ENCODE measurements around the gene ZBTB43.
"Not testable (repeated sequence)": the region's sequence is repeated elsewhere in the genome, so short reads cannot be mapped to it uniquely, and the experiment has no call there.

ZBTB43 gene

DNA sequence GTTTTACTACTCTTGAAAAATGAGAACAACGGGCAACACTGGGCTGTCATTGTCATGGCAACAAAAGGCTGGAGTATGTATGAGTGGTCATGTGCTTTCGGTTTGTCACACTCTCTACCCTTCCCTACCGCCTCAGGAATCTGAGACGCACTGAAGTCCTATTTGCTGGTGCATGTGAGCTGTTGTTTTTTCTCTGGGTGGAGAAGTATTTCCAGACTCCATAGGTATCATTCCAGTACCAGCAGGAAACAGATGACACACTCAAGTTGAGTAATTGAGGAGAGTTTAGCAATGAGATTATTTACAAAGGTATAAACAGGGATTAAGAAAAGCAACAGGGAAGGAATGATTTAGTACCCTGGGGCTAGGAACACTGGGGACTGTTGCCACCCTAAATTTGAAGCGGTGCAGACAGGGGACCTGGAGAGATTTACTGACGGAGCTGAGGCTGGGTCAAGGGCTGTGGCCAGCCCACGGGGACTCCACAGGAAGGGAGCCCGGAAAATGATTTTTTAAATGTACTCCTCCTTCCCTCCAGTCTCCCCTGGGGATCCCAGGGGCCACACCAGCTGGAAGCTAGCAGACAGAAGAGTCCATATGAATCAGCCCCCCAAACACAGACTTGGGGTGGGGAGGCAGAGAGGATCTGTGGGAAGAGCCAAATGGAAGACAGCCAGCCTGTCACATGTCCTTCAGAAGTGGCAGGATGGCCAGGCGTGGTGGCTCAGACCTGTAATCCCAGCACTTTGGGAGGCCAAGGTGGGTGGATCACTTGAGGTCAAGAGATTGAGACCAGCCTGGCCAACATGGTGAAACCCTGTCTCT is 13.2 kb upstream of the ZBTB43 start:
- DNase-seq = no peak

DNA sequence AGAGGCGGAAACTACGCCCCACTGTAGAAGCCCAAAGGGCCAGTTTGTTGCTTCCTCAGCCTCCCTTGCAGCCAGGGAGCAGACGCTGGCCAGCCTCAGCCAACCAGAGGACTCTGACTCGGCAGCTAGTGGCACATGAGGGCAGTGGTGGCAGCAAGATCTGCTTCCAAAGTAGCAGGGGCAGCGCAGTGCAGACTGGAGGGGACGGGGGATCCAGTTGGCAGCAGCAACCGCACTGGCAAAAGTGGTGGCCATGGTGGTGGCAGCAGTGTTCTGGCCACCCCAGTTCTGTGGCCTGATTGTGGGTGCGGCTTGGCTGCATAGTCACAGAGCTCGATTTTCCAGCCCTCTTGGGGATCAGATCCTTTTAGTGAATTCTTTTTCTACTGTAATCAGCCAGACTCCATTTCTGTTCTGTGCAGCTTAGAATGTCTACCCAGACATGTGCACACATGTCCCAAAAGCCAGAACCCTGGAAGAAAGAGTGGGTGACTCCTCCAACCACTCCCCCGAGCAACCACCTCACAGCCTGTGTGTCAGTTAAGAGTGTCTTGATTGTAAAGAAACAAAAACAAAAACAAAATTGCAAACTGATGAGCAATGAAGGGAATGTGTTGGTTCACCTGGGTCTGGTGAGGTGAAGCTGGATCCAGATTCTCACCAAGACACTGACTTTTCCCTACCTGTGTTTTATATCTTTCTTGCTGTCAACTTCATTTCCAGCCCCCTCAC is 11.0 kb upstream of the ZBTB43 start:
- no peak for DNase-seq

DNA sequence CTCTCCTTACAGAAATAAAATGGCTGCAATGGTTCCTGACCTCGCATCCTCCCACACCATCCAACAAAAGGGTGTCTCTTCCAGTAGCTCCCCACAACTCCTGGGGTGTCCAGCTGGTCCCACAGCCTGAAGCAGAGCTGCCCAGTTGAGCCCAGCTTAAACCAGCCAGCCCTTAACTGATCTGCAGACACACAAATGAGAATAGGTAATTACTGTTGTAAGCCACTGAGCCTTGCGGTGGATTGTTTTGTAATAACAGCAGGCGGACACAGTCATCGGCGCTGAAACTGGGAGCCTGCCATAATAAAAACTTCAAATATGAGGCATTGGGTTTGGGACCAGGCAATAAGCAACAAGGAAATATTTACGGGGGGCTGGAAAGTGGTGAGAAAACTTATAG is 10.4 kb upstream of the ZBTB43 start:
- DNase-seq = no peak

DNA sequence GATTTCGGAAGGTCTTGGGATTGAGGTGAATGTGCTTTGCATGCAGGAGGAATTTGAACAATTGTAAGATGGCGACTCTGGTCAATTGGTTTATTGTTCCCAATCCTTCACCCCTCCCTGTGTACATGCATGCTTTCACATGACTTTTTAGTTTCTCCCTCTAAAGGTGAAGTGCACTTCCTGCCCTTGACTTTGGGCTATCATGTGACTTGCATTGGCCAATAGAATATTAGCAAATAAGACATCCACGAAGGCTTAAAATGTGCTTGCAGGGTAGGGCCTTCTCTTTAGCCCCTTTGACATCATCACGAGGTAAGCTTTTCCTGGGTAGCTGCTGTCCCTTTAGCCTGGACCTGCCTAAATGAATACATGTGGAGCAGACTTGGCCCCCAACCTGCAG is 8.1 kb upstream of the ZBTB43 start:
- peak in 1 of 2 experiments; percentile 5 for DNase-seq

DNA sequence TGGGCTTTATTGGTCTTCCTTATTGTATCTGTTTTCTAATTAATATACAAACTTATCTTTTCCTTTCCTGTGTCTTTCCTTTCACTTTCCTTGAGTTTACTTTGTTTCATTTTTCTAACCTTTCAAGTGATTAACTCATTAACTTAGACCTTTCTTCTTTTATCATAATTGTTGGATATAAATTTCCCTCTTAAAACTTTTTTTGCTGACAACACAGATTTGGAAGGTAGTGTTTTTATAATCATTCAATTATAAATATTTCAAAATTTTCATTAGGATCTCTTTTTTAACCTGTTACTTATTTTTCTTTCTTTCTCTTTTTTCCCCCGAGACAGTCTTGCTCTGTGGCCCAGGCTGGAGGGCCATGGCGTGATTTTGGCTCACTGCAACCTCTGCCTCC is 6.9 kb upstream of the ZBTB43 start:
- no peak for DNase-seq

DNA sequence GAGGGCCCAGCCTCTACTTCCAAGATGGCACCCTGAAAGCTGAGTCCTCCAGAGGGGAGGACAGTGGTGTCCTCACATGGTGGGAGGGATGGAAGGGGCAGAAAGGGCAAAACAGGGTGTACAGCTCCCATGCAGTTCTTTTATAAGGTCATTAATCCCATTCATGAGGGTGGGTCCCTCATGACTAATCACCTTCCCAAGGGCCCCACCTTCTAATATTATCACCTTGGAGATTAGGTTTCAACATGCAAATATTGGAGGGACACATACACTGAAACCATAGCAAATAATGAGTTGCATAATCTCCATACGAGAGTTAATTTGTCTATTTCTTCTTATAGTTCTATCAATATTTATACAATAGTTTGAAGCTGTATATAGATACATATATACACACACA is 5.8 kb upstream of the ZBTB43 start:
- DNase-seq = no peak

DNA sequence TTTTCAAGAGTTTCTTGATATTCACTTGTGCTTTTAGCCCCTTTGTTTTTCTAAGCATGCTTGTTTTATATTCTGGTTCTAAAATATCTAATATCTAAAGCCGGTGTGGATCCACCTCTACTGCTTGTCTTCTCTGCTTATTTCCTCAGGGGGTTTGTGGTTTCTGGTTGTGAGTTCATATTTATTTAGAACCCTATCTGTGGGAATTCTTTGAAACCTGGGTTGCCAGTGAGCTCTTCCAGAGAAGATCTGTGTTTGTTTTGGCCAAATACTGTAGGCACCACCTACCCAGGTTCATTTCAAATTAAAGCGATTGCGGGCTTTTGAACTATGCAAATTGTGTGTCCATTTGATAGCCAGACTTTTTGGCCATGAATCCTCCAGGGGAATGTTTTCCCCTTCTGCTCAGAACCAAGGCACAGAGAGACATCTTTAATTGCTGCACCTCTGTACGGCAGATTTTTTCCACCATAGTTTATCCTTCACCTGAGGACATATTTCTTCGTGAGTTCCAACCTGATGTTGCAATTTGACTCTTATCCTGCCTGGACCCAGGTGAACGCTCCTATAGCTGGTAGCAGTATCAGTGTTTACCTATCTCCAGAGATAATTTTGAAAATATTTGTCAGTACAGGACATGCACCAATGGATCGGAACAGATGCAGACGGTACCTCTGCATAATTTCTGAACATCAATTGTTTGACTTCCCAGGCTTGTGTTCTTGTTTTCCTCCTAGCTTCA is 2.4 kb upstream of the ZBTB43 start:
- DNase-seq = no peak

DNA sequence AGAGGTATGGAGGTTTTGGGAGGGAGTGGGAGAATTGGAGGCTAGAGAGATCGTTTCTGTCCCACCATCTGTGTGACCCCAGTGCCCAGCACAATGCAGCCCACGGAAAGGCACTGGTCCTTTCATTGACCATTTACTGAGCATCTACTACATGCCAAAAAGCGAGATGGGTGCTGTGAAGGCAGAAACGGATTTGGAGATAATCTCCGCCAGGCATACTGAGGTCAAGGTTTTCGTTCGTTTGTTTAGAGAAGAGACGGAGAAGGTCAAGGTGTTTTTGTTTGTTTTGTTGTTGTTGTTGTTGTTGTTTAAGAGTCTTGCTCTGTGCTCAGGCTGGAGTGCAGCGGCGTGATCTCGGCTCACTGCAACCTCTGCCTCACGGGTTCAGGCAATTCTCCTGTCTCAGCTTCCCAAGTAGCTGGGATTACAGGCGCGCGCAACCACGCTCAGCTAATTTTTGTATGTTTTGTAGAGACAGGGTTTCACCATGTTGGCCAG is 593 bp upstream of the ZBTB43 start:
- no peak for DNase-seq

DNA sequence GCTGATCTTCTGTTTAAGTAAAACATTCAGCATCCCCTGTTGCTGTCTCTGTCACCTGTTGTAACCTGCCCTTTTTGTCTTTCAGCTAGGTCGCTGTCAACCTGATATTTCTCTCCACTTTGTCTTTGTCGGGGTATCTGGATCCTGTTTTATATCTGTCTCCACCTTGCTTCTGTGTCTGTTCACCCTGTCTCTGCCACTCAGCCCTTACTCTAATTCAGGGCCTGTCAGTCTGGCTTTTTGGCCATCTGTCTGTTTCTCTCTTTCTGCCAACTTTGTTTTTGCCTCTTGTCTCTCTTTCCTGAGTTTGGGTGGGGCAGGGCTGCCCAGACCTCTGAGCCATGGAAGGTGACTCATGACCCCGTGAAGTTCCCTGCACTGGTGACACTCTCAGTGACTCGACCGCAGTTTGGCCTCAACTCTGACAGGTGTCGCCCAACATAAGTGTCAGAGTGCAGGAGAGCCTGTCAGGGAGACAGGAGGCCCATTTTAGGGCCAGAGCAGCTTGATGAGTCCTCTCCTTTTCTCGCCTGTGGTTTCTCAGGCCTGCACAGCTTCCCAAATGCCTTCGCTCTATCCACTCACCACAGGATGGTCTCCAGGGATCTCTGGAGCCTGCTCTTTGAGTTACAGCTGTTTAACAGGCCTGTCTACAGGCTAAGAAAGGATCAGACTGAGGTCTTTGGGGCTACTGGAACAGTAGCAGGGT is 868 bp downstream of the ZBTB43 start:
- DNase-seq = no peak

DNA sequence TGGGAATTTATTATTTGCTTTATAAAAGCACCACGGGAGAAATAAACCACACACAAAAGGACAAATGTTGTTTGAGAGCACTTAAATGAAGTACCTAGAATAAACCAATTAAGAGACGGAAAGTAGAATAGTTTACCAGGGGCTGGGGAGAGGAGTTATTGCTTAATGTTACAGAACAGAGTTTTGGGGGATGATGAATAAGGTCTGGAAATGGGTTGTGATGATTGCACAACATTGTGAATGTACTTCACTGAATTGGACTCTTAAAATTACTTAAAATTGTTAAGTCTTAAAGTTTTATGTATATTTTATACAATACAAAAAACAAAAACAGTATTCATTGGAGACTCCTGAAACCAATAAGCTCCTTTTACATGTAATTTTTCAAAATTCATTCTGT is 1.5 kb downstream of the ZBTB43 start:
- DNase-seq = no peak

DNA sequence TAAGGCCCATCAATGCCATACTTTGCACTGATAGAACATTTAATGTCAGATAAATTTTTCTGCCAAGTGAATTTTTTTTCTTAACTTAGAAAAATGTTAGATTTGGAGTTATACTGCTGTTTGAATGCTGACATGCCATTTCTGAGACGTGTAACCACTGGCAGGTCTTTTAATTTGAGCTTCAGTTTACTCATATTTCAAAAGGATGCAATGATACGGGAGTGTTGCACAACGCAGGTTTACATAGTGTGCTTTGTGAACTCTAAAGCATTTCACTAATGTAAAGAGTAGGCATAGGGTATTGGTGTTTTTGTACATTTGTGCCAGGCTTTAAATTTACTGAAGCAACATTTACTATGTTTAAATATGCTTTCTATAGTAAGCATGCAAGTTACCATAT is 4.2 kb downstream of the ZBTB43 start:
- DNase-seq = no peak

DNA sequence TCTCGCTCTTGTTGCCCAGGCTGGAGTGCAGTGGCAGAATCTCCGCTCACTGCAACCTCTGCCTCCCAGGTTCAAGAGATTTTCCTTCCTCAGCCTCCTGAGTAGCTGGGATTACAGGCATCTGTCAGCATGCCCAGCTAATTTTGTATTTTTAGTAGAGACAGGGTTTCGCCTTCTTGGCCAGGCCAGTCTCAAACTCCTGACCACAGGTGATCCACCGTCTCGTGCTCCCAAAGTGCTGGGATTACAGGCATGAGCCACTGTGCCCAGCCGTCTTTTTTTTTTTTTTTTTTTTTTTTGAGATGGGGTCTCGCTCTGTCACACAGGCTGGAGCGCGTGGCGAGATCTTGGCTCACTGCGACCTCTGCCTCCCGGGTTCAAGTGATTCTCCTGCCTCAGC is 5.4 kb downstream of the ZBTB43 start:
- DNase-seq = not testable (repeated sequence)

DNA sequence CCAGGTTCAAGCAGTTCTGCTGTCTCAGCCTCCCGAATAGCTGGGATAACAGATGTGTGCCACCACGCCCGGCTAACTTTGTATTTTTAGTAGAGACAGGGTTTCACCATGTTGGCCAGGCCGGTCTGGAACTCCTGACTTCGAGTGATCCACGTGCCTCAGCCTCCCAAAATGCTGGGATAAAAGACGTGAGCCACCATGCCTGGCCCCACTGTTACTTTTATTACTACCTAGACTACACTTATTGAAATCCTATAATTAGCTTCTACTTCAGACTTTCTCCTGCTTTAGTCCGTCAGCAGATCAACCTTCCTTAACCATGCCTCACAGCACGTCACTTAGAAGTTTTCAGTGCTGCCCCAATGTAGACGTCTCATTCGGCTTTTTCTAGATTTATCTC is 8.2 kb downstream of the ZBTB43 start:
- no peak for DNase-seq

DNA sequence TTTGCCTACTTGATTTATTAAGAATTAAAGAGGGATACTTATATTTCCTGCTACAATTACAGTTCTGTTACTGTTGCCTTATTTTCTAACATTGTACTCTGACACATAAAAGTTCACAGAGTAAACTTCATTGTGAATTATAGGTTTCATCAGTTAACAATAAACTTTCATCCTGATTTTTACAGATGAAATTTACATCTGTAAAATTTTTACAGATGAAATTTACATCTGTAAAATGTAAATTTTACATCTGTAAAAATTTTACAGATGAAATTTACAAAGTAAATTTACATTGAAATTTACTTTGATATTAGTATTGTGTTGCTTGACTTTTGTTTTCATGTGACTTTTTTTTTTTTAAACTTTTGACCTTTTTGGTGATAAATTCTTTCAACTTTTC is 9.3 kb downstream of the ZBTB43 start:
- no peak for DNase-seq

DNA sequence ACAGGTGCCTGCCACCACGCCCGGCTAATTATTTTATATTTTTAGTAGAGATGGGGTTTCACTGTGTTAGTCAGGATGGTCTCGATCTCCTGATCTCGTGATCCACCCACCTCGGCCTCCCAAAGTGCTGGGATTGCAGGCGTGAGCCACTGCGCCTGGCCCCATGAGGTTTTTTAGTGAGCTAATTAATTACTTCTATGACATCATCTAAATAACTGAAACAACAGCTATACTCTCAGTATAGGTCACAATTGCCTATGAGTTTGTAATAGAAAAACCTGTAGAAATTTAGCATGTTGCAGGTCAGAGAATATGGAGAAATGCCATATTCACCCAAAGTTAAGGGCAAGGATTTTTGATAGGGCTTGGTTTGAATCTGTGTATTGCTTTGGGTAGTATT is 12.8 kb downstream of the ZBTB43 start:
- not testable (repeated sequence) for DNase-seq

DNA sequence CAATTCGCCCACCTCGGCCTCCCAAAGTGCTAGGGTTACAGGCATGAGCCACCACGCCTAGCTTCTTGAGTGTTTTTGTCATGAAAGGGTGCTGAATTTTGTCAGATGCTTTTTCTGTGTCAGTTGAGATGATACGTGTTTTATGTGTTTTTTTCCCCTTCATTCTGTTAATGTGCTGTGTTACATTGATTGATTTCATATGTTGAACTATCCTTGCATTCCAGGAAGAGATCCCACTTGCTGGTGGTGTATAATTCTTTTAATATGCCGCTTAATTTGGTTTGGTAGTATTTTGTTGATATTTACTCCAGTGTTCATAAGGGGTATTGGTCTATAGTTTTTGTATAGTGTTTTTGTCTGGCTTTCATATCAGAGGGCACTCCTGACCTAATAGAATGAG is 13.6 kb downstream of the ZBTB43 start:
- DNase-seq = no peak

DNA sequence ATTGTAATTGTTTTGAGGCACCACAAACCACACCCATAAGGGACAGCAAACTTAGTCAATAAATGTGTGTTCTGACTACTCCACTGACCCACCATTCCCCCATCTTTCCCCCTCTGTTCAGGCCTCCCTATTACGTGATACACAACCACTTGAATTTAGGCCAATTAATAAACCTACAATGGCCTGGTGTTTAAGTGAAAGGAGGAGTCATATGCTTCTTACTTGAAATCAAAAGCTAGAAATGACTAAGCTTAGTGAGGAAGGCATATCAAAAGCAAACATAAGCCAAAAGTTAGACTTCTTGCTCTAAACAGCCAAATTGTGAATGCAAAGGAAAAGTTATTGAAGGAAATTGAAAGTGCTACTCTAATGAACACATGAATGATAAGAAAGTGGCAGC is 14.6 kb downstream of the ZBTB43 start:
- DNase-seq = no peak

DNA sequence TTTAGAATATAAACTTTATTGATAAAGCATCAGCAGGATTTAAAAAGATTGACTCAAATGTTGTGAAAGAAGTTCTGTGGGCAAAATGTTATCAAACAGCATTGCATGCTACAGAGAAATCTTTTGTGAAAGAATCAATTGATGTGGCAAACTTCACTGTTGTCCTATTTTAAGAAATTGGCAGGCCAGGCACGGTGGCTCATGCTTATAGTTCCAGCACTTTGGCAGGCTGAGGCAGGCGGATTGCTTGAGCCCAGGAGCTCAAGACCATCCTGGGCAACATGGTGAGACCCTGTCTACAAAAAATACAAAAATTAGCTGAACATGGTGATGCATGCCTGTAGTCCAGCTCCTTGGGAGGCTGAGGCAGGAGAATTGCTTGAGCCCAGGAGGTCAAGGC is 17.4 kb downstream of the ZBTB43 start:
- no peak for DNase-seq

DNA sequence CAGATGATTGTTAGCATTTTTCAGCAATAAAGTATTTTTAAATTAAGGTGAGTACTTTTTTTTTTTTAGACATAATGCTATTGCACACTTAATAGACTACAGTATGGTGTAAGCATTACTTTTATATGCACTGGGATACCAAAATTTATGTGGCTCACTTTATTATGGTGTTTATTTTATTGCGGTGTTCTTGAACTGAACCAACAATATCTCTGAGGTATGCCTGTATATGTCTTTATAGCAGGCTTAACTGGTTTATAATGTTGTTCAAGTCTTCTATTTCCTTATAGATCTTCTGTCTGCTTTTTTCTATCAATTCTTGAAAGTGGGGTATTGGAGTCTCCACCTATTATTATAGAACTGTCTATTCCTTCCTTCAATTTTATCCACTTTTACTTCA is 18.0 kb downstream of the ZBTB43 start:
- no peak for DNase-seq

DNA sequence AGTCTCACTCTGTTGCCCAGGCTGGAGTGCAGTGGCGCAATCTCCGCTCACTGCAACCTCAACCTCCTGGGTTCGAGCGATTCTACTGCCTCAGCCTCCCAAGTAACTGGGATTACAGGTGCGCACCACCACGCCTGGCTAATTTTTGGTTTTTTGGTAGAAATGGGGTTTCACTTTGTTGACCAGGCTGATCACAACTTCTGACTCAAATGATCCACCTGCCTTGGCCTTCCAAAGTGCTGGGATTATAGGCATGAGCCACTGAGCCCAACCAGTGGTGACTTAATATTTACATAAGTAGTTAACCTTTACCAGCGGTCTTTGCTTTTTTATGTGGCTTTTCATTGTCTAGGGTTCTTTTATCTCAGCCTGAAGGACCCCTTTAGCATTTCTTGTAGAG is 19.2 kb downstream of the ZBTB43 start:
- DNase-seq = not testable (repeated sequence)

DNA sequence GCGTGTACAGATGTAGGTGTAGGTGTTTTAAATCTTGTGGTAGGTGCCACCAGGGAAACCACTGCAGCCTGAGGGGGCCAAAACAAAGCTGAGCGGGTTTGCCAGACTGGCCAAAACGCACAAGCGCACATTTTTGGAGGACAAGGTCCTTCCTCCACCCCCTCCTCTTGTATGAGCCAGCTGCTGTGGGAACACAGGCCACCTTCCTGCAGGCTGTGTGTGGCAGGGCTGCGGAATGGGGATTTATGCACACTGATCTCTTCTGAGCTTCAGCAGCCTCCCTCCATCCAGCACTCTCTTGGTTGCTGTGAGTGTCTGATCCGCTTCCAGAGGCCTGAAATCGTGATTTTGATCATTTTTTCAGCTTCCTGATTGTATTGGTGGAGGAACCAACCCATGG is 22.4 kb downstream of the ZBTB43 start:
- no peak for DNase-seq

DNA sequence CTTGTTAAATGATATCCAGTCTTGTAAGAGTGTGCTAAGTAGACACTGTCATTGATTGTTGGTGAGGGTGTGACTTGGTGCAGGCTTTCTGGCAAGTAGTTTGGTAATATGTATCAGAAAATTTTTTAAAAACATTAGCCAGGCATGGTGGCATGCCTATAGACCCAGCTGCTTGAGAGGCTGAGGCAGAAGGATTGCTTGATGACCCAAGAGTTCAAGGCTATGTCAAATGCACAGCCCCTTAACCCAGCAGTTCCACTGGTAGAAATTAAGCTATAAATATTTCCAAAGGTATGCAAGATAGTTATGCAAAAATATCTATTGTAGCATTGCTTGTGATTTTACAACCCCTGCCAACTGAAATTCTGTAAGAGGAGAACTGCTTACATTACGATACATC is 24.2 kb downstream of the ZBTB43 start:
- no peak for DNase-seq

DNA sequence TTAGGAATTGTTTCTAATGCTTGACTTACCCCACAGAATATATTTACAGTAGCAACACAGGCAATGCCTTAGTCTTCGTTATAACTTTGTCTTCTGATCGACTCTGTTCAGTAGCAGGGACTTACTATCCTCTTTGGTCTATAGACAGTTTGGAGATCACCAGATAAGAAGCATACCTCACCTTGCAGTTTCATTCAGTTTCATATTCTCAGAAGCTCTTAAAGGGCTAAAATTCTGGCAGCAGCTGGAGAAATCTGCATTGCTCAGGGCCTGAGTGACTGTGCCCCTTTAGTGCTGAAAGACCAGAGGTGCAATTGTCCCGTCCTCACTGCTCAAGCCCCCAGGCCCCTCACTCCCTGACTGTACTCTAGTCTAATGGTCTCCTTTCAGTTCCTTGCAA is 26.0 kb downstream of the ZBTB43 start:
- no peak for DNase-seq
